MM.1S (cell line): ENCODE data around the gene COQ2.

ENCODE experiments used
- DNase-seq: peaks from one replicate; pipeline ENCODE4 v3.0.0-alpha.2; 2015
- H2AFZ ChIP-seq: fragments of 300-600 bp; sonication (generic); 2 replicates; pipeline ENCODE4 v1.6.0; 2016; ENCODE audit warnings: antibody characterized with exemption, low read length
- H3F3A ChIP-seq: fragments of 300-600 bp; sonication (generic); 2 replicates; pipeline ENCODE4 v1.6.1; 2016; ENCODE audit warnings: mild to moderate bottlenecking, antibody characterized with exemption, low read length, moderate library complexity, mixed read lengths; ENCODE audit not compliant: insufficient read depth
- H3K27ac ChIP-seq: fragments of 300-600 bp; sonication (generic); 2 replicates; pipeline ENCODE4 v1.5.1; 2016; ENCODE audit warnings: mild to moderate bottlenecking, low read length
- H3K27me3 ChIP-seq: fragments of 300-600 bp; sonication (generic); replicated peaks from 2 replicates; pipeline ENCODE4 v1.6.0; 2016; ENCODE audit warnings: low read length; ENCODE audit not compliant: insufficient read depth
- H3K36me3 ChIP-seq: fragments of 300-600 bp; sonication (generic); replicated peaks from 2 replicates; pipeline ENCODE4 v1.6.1; 2016; ENCODE audit warnings: mild to moderate bottlenecking, low read length, mixed read lengths; ENCODE audit not compliant: insufficient read depth
- H3K4me1 ChIP-seq: fragments of 300-600 bp; sonication (generic); 2 replicates; pipeline ENCODE4 v1.6.1; 2016; ENCODE audit warnings: low read length, mixed read lengths
- H3K4me2 ChIP-seq: fragments of 300-600 bp; sonication (generic); 2 replicates; pipeline ENCODE4 v1.6.0; 2016; ENCODE audit warnings: low read depth, low read length
- H3K4me3 ChIP-seq: fragments of 300-600 bp; sonication (generic); 2 replicates; pipeline ENCODE4 v1.5.1; 2016; ENCODE audit warnings: low read length, mixed read lengths
- H3K79me2 ChIP-seq: fragments of 300-600 bp; sonication (generic); 2 replicates; pipeline ENCODE4 v1.6.1; 2016; ENCODE audit warnings: mixed run types, low read length, mixed read lengths
- H3K9ac ChIP-seq: fragments of 300-600 bp; sonication (generic); 2 replicates; pipeline ENCODE4 v1.6.1; 2016; ENCODE audit warnings: low read length, mixed read lengths
- H3K9me2 ChIP-seq: fragments of 300-600 bp; sonication (generic); replicated peaks from 2 replicates; pipeline ENCODE4 v1.6.1; 2016; ENCODE audit warnings: mild to moderate bottlenecking, low read length, mixed read lengths; ENCODE audit not compliant: insufficient read depth
- H3K9me3 ChIP-seq: fragments of 300-600 bp; sonication (generic); replicated peaks from 2 replicates; pipeline ENCODE4 v1.6.1; 2016; ENCODE audit warnings: mild to moderate bottlenecking, low read length, mixed read lengths; ENCODE audit not compliant: insufficient read depth
- H4K20me1 ChIP-seq: fragments of 300-600 bp; sonication (generic); 2 replicates; pipeline ENCODE4 v1.6.1; 2016; ENCODE audit warnings: mild to moderate bottlenecking, low read length, moderate library complexity, mixed read lengths; ENCODE audit not compliant: insufficient read depth
- CTCF ChIP-seq: fragments of 300-600 bp; sonication (generic); IDR thresholded peaks from 2 replicates; pipeline ENCODE4 v1.5.1; 2016; ENCODE audit warnings: antibody characterized with exemption, low read length, mixed read lengths
- EZH2 ChIP-seq: fragments of 300-600 bp; sonication (generic); optimal IDR thresholded peaks from 2 replicates; pipeline ENCODE3; 2017; ENCODE audit warnings: low read depth, mild to moderate bottlenecking, antibody characterized with exemption, low read length, mixed read lengths
- EZH2phosphoT487 ChIP-seq: fragments of 300-600 bp; sonication (generic); IDR thresholded peaks from 2 replicates; pipeline ENCODE4 v1.6.1; 2018; ENCODE audit warnings: antibody characterized with exemption, low read length

Gene COQ2

DNA sequence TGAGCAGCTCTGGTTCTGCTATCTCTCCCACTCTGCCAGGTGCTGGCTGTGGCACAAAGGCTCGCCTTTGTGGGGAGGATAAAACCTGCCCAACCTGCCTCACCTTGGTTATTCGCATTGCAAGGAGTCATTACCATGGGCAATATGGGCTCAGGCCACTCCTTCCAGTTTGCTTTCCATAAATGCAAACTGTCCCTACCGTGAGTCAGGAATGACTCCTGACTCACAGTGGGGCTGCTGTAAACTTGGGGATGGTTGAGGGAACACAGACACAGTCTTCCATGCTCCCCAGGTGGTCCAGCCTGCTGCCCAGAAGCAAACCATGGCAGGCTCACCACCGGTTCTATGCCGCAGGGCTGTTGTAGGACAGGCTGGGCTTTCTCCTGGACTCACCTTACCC lies 36.1 kb downstream of the COQ2 start:
- TF ChIP-seq EZH2 (no peak), CTCF (no peak), EZH2phosphoT487 (no peak)
- H3K27ac ChIP-seq = no peak overlapping the region

DNA sequence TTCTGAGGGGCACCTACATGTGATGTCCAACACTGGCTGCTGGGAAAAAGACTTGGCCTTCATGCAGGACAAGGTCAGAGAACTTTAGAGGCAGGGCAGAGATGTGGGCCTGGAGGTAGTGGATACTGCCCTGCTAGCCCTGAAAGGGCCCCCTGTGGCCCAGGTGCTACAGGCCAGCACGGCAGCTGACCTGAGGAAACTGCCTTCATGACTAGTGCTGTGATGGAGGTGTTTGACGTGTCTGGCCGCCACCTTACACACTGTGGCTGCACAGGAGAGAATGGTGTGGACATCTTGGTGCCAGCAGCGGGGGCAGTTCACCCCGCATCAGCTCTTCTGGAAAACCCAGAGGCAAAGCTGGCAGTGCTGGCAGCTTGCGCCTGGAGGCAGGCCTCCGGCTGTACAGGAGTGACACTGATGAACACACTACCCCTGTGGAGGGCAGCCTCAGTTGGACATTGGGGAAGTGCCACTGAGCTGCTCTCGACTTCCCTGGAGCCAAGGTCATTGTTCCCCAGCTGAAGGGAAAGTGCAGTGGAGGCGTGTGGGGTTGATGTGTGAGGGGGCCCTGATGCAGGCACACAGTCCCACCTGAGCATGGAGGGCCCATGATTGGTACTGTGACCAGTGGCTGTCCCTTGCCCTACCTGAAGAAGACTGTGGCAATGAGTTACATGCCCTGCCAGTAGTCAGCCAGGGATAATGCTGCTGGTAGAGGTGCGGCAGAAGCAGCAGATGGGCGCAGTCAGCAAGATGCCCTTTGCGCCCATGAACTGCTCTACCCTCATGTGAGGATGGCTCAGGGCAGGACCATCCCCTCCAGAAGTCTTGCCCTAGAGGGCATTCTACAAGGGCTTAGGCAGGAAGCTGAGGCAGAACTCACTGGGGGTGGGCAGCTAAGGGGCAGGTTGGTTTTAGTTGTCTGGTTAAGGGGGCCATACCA lies 36.9 kb downstream of the COQ2 start:
- no peak overlapping the region for H3K27ac ChIP-seq
- H3K4me1 ChIP-seq = peaks cover 5% of the 10 kb centered on the region
- H3K27me3 ChIP-seq = no peaks in the 10 kb centered on the region
- no peak for DNase-seq
- H3K36me3 ChIP-seq = no peaks in the 10 kb centered on the region
- TF ChIP-seq EZH2phosphoT487 (no peak), CTCF (no peak), EZH2 (no peak)
- H3F3A ChIP-seq = no peaks in the 10 kb centered on the region
- H3K9ac ChIP-seq = no peak overlapping the region
- no peak overlapping the region for H3K4me3 ChIP-seq
- H4K20me1 ChIP-seq = no peaks in the 10 kb centered on the region
- H2AFZ ChIP-seq = no peak overlapping the region
- H3K79me2 ChIP-seq = no peaks in the 10 kb centered on the region
- H3K4me2 ChIP-seq = no peak overlapping the region
- no peaks in the 10 kb centered on the region for H3K9me2 ChIP-seq
- H3K9me3 ChIP-seq = no peaks in the 10 kb centered on the region

More for the DNA sequence above, 36.1 kb downstream of the COQ2 start:
- peaks cover 13% of the 10 kb centered on the region for H3K4me1 ChIP-seq
- H3K36me3 ChIP-seq = no peaks in the 10 kb centered on the region
- H3K27me3 ChIP-seq = no peaks in the 10 kb centered on the region
- H3K79me2 ChIP-seq = no peaks in the 10 kb centered on the region
- no peaks in the 10 kb centered on the region for H3K9me2 ChIP-seq
- no peak for DNase-seq
- H3K4me2 ChIP-seq = no peak overlapping the region
- no peak overlapping the region for H2AFZ ChIP-seq
- H3K9me3 ChIP-seq = no peaks in the 10 kb centered on the region
- no peaks in the 10 kb centered on the region for H3F3A ChIP-seq
- H4K20me1 ChIP-seq = no peaks in the 10 kb centered on the region
- H3K4me3 ChIP-seq = no peak overlapping the region
- no peak overlapping the region for H3K9ac ChIP-seq

DNA sequence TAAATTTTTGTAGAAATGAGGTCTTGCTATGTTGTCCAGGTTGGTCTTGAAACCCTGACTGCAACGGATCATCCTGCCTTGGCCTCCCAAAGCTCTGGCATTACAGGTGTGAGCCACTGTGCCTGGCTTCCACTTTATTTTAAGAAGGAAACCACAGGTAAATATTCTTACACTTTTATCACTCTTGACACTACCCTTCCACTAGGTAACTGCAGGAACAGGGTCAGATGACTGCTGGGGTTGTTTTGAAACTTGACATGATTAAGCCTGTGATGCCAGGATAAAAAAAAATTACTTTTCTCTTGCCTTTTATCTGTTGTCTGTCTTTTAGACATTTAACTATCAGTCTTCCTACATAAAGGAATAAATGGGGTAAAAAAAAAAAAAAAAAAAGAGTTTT lies 43.5 kb downstream of the COQ2 start:
- H3K4me3 ChIP-seq = peak overlapping the region; percentile 16; the same call in 1 of the 2 replicates
- H3K27ac ChIP-seq = peak overlapping the region; percentile 91
- peak overlapping the region; percentile 51; the same call in 1 of the 2 replicates for H3K9ac ChIP-seq
- H3K9me3 ChIP-seq = no peaks in the 10 kb centered on the region
- H3K4me2 ChIP-seq = peak overlapping the region; percentile 90
- H3K9me2 ChIP-seq = no peaks in the 10 kb centered on the region
- H3K79me2 ChIP-seq = no peaks in the 10 kb centered on the region
- TF ChIP-seq CTCF (no peak), EZH2phosphoT487 (no peak), EZH2 (no peak)
- peaks cover 22% of the 10 kb centered on the region for H3K4me1 ChIP-seq
- peak; percentile 39 for DNase-seq
- H4K20me1 ChIP-seq = no peaks in the 10 kb centered on the region
- no peaks in the 10 kb centered on the region for H3K27me3 ChIP-seq
- no peaks in the 10 kb centered on the region for H3K36me3 ChIP-seq
- H2AFZ ChIP-seq = peak overlapping the region; percentile 56; the same call in 1 of the 2 replicates
- peaks cover 19% of the 10 kb centered on the region for H3F3A ChIP-seq
